K562 (cell line): ENCODE data around the gene OPRL1. TPM values are rescaled to one million over a fixed set of nuclear protein-coding genes. Genes with fewer than 3 reads are reported as not detected.
A peak's percentile ranks its signal among the peaks of the same experiment; 100 is the strongest.

Experiments used
- SRSF7 ChIP-seq: fragments of 200-400 bp; formaldehyde crosslinking; optimal IDR thresholded peaks from 2 replicates; pipeline ENCODE3; 2017; ENCODE audit warnings: mild to moderate bottlenecking, low read depth, low read length
- polyA plus RNA-seq, 8 experiments: library from polyadenylated mRNA; depleted of rRNA in 4 of 8; stranded (reverse) in 5 of 8; unstranded in 3 of 8; fragments of >200 nt; fragmentation: Nextera tagmentation in 2 of 8; fragmentation: Illumina TruSeq in 1 of 8; extraction: Ambion mirVana in 2 of 8; extraction: Trizol in 1 of 8; gene quantifications; 2 replicates each; pipeline versions ENCODE4 v1.2.1 to v1.2.3, GENCODE V29; 2011 to 2014; ENCODE audit warnings: inconsistent platforms in 1 of 8, missing spikeins in 1 of 8
- total RNA-seq, 7 experiments: library from RNA; depleted of rRNA in 6 of 7; stranded (reverse); fragments of >200 nt in 6 of 7; fragmentation: Illumina TruSeq in 2 of 7; extraction: Trizol in 2 of 7; gene quantifications; 2 replicates each; pipeline versions ENCODE4 v1.2.1 to v1.2.3, GENCODE V29; 2011 to 2021; ENCODE audit warnings: low replicate concordance in 1 of 7
- TF ChIP-seq, protein P1 (sequence below): fragments of 200-600 bp; sonication (generic); IDR thresholded peaks from one replicate; pipeline ENCODE4 v1.6.1; 2012; ENCODE audit warnings: mild to moderate bottlenecking, low read depth, low read length, inconsistent platforms
- TF ChIP-seq, protein P2 (sequence below): sonication (generic); formaldehyde crosslinking; IDR thresholded peaks from 2 replicates; pipeline ENCODE4 v1.8.1; 2023; ENCODE audit warnings: mild to moderate bottlenecking, missing genetic modification reagents

The OPRL1 gene
- total and polyA plus RNA-seq, 9 of the 15 experiments (the other 6 are each of a cell fraction or from before 2014, with no cell fraction given), result 0.06 to 0.33 (median 0.11) TPM; not detected in 2

DNA sequence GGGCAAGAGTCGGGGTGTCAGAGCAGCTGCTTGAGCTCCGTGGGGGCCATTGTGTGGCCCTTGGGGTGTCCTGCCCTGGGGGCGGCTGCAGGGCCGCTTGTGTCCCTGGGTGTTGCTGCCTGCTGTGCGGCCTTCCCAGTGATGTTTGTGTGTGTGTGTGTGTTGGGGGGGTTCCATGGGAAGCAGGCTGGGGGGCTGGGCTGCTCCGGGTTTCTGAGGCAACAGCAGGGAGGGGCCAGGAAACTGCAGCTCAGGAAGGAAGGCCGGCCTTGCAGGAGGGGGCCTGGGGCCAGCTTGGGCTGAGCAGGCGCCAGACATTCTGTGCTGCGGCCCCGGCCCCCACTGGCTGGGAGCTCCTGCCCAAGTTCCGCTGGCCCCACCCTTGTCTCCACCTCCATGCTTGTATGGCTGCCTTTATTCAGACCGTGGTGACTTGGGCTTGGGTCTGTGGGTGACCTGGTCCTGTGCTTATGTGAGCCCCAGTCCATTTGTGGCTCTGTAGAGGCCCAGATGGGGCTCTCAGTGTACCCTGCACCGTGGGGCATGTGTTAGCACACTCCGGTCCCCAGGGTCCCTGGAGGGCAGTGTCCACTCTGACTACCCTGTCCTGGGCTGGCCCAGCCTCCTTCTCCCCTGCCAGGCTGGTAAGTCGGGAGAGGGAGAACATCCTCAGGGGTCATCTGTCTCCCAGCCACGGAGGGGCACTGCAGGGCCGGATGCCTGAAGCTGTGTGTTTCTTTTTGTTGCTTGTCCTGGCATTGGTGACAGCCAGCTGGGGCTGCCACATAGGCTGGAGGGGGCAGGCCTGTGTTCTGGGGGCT, 25.8 kb upstream of the OPRL1 start (continued):
- TF ChIP-seq, protein P1, sequence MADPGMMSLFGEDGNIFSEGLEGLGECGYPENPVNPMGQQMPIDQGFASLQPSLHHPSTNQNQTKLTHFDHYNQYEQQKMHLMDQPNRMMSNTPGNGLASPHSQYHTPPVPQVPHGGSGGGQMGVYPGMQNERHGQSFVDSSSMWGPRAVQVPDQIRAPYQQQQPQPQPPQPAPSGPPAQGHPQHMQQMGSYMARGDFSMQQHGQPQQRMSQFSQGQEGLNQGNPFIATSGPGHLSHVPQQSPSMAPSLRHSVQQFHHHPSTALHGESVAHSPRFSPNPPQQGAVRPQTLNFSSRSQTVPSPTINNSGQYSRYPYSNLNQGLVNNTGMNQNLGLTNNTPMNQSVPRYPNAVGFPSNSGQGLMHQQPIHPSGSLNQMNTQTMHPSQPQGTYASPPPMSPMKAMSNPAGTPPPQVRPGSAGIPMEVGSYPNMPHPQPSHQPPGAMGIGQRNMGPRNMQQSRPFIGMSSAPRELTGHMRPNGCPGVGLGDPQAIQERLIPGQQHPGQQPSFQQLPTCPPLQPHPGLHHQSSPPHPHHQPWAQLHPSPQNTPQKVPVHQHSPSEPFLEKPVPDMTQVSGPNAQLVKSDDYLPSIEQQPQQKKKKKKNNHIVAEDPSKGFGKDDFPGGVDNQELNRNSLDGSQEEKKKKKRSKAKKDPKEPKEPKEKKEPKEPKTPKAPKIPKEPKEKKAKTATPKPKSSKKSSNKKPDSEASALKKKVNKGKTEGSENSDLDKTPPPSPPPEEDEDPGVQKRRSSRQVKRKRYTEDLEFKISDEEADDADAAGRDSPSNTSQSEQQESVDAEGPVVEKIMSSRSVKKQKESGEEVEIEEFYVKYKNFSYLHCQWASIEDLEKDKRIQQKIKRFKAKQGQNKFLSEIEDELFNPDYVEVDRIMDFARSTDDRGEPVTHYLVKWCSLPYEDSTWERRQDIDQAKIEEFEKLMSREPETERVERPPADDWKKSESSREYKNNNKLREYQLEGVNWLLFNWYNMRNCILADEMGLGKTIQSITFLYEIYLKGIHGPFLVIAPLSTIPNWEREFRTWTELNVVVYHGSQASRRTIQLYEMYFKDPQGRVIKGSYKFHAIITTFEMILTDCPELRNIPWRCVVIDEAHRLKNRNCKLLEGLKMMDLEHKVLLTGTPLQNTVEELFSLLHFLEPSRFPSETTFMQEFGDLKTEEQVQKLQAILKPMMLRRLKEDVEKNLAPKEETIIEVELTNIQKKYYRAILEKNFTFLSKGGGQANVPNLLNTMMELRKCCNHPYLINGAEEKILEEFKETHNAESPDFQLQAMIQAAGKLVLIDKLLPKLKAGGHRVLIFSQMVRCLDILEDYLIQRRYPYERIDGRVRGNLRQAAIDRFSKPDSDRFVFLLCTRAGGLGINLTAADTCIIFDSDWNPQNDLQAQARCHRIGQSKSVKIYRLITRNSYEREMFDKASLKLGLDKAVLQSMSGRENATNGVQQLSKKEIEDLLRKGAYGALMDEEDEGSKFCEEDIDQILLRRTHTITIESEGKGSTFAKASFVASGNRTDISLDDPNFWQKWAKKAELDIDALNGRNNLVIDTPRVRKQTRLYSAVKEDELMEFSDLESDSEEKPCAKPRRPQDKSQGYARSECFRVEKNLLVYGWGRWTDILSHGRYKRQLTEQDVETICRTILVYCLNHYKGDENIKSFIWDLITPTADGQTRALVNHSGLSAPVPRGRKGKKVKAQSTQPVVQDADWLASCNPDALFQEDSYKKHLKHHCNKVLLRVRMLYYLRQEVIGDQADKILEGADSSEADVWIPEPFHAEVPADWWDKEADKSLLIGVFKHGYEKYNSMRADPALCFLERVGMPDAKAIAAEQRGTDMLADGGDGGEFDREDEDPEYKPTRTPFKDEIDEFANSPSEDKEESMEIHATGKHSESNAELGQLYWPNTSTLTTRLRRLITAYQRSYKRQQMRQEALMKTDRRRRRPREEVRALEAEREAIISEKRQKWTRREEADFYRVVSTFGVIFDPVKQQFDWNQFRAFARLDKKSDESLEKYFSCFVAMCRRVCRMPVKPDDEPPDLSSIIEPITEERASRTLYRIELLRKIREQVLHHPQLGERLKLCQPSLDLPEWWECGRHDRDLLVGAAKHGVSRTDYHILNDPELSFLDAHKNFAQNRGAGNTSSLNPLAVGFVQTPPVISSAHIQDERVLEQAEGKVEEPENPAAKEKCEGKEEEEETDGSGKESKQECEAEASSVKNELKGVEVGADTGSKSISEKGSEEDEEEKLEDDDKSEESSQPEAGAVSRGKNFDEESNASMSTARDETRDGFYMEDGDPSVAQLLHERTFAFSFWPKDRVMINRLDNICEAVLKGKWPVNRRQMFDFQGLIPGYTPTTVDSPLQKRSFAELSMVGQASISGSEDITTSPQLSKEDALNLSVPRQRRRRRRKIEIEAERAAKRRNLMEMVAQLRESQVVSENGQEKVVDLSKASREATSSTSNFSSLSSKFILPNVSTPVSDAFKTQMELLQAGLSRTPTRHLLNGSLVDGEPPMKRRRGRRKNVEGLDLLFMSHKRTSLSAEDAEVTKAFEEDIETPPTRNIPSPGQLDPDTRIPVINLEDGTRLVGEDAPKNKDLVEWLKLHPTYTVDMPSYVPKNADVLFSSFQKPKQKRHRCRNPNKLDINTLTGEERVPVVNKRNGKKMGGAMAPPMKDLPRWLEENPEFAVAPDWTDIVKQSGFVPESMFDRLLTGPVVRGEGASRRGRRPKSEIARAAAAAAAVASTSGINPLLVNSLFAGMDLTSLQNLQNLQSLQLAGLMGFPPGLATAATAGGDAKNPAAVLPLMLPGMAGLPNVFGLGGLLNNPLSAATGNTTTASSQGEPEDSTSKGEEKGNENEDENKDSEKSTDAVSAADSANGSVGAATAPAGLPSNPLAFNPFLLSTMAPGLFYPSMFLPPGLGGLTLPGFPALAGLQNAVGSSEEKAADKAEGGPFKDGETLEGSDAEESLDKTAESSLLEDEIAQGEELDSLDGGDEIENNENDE, result no peak
- TF ChIP-seq, protein P2, sequence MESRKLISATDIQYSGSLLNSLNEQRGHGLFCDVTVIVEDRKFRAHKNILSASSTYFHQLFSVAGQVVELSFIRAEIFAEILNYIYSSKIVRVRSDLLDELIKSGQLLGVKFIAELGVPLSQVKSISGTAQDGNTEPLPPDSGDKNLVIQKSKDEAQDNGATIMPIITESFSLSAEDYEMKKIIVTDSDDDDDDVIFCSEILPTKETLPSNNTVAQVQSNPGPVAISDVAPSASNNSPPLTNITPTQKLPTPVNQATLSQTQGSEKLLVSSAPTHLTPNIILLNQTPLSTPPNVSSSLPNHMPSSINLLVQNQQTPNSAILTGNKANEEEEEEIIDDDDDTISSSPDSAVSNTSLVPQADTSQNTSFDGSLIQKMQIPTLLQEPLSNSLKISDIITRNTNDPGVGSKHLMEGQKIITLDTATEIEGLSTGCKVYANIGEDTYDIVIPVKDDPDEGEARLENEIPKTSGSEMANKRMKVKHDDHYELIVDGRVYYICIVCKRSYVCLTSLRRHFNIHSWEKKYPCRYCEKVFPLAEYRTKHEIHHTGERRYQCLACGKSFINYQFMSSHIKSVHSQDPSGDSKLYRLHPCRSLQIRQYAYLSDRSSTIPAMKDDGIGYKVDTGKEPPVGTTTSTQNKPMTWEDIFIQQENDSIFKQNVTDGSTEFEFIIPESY, result peak; percentile 54; the same call in 1 of the 2 replicates
- no peak for TF ChIP-seq SRSF7
